DMS114 treated with DMSO at 0.1 percent for 48 hours (cell line): ENCODE data around the gene KLK11.

Experiments used
- DNase-seq: peaks from one replicate; lab custom pipeline; 2025; ENCODE audit not compliant: unreplicated experiment; lab: John Stamatoyannopoulos, UW

The KLK11 gene

GRCh38 chr19:51029718-51030117 lies 3.3 kb upstream of the KLK11 start:
- DNase-seq: no peak

- no peak for DNase-seq
Observed at GRCh38 chr19:51027873-51028272, 1.5 kb upstream of the KLK11 start.

- no peak for DNase-seq
Observed at GRCh38 chr19:51027126-51027806, 850 bp upstream of the KLK11 start.

- no peak for DNase-seq
Observed at GRCh38 chr19:51025809-51026553, 435 bp downstream of the KLK11 start.

GRCh38 chr19:51025401-51025800 lies 1.0 kb downstream of the KLK11 start:
- DNase-seq: no peak

GRCh38 chr19:51024924-51025323 lies 1.5 kb downstream of the KLK11 start:
- no peak for DNase-seq

GRCh38 chr19:51023946-51024345 lies 2.5 kb downstream of the KLK11 start:
- DNase-seq: no peak

GRCh38 chr19:51022526-51022925 lies 3.9 kb downstream of the KLK11 start:
- no peak for DNase-seq

GRCh38 chr19:51020988-51021651 lies 5.3 kb downstream of the KLK11 start:
- peak; percentile 33 for DNase-seq

- no peak for DNase-seq
Observed at GRCh38 chr19:51019544-51019925, 6.9 kb downstream of the KLK11 start, which contains the start of gene KLK10. KLK10 (minus strand) TSS chr19:51019709; CDS start chr19:51019130, 579 bp downstream.

- DNase-seq: no peak
Observed at GRCh38 chr19:51018745-51019543, 7.5 kb downstream of the KLK11 start.

- DNase-seq: peak; percentile 56
Observed at GRCh38 chr19:51016798-51017683, 9.4 kb downstream of the KLK11 start.

GRCh38 chr19:51015691-51016267 lies 10.6 kb downstream of the KLK11 start:
- no peak for DNase-seq

GRCh38 chr19:51014242-51014641 lies 12.2 kb downstream of the KLK11 start:
- no peak for DNase-seq

- DNase-seq: no peak
Observed at GRCh38 chr19:51012661-51013190, 13.7 kb downstream of the KLK11 start.

- no peak for DNase-seq
Observed at GRCh38 chr19:51010066-51010795, 16.2 kb downstream of the KLK11 start.

GRCh38 chr19:51009061-51009891 lies 17.1 kb downstream of the KLK11 start:
- no peak for DNase-seq

- DNase-seq: no peak
Observed at GRCh38 chr19:51007488-51007887, 18.9 kb downstream of the KLK11 start.
